CD4-positive, alpha-beta T cell treated with Interleukin-10 for 1 hour (primary cell): ENCODE measurements around the gene ENPP3.

Source experiments
- DNase-seq: peaks from one replicate; pipeline ENCODE4 v3.0.0-alpha.2; 2020

The ENPP3 gene

GRCh38 chr6:131642987-131643611 lies 6.0 kb downstream of the ENPP3 start:
- no peak for DNase-seq

DNA sequence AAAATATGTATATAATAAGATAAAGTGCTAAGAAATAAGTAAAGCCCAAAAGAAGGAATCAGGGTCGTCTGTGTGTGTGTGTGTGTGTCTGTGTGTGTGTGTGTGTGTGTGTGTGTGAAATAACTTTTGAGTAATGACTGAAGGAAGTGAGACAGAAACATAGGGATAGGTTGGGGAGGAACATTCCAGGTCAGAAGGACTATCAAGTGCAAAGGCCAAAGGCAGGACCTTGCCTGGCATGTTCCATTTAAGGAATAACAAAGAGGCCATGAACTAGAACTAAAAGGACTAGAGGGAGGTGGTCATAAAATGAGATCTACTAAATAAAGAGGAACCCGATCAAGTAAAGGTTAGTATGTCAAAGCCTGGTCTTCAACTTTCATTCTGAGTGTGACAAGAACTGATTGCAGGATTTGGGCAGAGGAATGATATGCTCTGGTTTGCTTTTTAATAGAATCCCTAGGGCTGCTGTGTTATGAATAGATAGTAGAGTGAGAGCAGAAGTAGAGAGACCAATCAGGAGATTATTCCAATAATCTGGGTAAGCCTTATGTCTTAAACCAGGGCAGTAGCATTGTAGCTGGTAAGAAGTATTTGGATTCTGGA lies 6.9 kb downstream of the ENPP3 start:
- DNase-seq: no peak

DNA sequence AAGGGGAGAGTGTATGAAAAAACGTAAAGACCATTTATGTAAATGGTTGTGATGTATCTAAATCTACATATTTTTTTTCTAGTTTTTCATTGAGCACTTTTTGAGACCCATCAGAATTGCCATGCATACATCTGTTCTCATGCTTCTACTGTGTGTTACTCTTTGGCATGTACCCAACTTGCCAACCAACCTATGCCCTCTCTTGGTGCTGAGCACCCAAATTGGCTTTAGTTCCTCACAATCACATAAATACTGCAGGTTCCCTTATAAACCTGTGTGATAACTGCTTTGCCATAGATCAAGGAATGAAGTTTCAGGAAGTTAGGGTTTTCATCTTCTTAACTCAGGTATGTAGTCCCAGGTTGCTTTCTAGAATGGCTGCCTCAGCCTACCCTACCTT lies 7.8 kb downstream of the ENPP3 start:
- no peak for DNase-seq

DNA sequence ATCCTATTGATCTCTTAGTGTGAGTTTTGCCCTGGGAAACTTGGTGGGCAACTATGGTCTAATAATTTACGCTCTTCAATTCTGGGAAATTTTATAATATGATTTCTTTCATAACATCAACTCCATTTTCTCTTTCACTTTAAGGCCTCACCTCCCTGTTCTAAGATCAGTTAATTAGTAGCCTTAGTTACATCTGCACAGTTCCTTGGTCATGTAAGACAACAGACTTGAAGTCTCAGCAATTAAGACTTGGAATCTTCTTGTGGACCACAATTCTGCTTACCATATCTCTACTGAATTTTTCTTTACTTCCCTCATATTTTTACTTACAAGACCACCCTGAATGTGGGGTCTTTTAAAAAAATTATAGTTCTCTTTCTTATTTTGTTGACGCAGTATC lies 8.7 kb downstream of the ENPP3 start:
- no peak for DNase-seq

DNA sequence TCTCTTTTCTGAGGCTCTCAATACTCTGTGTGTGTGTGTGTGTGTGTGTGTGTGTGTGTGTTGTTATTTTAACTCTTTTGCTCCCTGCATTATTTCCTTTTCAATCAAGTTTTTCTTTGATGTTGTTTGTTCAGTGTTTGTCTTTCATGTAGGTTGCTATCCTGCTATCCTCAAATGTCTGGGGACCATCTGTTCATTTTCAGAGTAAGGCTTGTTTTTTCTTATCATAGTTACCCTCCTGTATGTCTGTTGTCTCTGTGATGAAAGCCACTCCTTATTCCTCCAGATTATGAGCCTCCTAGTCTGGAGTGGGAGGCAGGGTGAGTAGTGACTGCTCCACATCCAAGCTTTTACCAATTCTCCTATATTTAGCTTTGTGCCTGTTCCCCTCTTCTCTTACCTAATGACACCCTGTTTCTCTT lies 9.2 kb downstream of the ENPP3 start:
- DNase-seq: no peak

GRCh38 chr6:131651782-131652181 lies 14.7 kb downstream of the ENPP3 start:
- no peak for DNase-seq

- DNase-seq: no peak
These were observed 15.4 kb downstream of the ENPP3 start for GRCh38 chr6:131652472-131652871.

GRCh38 chr6:131654326-131654725 lies 17.2 kb downstream of the ENPP3 start:
- no peak for DNase-seq

GRCh38 chr6:131655387-131655786 lies 18.3 kb downstream of the ENPP3 start:
- DNase-seq: no peak

DNA sequence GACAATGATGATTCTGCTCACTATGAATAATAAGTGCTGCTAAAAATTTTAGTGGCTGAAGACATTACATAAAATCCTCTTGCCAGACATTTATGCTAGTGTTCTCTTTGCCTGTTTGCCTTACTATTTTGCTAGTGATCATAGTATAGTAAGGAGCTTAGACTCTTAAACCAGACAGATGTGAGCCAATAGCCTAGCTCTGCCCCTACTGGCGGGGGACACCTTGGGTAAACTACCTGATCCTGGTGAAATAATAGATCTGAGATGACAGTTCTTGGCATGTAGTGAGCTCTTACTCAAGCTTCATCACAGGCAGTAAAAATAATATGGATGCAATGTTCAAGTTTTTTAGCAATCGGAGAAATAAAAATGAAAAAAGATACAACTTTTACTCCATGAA lies 18.8 kb downstream of the ENPP3 start:
- no peak for DNase-seq

GRCh38 chr6:131656667-131657066 lies 19.6 kb downstream of the ENPP3 start:
- no peak for DNase-seq

GRCh38 chr6:131657222-131657621 lies 20.1 kb downstream of the ENPP3 start:
- DNase-seq: no peak

- DNase-seq: no peak
These were observed 20.6 kb downstream of the ENPP3 start for GRCh38 chr6:131657630-131658111.

- DNase-seq: no peak
These were observed 21.2 kb downstream of the ENPP3 start for GRCh38 chr6:131658287-131658686.

- no peak for DNase-seq
These were observed 23.1 kb downstream of the ENPP3 start for GRCh38 chr6:131660195-131660594.

DNA sequence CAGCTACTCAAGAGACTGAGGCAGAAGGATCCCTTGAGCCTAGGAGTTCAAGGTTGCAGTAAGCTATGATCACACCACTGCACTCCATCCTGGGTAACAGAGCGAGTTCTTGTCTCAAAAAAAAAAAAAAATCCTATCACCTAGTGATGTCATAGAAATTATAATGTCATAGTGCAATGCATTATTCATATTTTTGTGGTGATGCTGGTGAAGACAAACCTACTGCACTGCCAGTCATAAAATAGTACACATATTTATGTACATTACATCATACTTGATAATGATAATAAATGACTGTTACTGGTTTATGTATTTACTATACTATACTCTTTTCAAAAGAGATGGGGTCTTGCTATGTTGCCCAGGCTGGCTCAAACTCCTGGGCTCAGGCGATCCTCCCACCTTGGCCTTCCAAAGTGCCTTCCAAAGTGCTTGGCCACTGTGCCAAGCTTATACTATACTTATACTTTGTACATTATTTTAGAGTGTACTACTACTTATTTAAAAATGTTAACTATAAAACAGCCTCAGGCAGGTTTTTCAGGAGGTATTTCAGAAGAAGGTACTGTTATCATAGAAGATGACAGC lies 26.6 kb downstream of the ENPP3 start:
- no peak for DNase-seq

GRCh38 chr6:131669891-131670290 lies 32.8 kb downstream of the ENPP3 start:
- DNase-seq: no peak

DNA sequence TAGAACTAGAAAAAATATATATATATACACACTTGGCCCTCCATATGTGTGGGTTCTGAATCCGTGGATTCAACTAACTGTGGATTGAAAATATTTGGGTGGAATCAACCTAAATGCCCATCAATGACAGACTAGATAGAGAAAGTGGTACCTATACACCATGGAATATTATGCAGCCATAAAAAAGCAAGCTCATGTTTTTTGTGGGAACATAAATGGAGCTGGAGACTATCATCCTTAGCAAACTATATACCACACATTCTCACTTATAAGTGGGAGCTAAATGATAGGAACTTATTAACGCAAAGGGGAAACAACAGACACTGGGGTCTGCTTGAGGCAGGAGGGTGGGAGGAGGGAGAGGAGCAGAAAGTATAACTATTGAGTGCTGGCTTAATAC lies 36.1 kb downstream of the ENPP3 start:
- DNase-seq: no peak

DNA sequence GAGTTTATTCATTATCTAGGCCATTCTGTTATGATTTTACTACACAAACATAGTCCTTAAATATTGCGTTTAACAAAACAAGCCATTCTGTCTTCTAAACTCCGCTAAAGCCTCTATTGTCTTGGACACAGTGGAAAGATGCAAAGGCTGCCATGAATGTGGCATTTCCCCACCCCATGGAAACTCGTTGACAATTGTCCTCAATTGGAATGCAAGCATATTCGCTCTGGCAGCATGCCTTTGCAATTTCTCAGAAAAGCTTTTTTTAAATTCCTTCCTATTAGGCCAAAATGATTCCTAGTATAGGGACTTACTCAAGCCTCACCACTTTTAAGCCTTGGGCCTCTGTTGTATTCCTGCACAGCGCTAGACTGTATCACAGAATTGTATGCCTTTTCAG lies 41.3 kb downstream of the ENPP3 start:
- no peak for DNase-seq

- no peak for DNase-seq
These were observed 43.8 kb downstream of the ENPP3 start for GRCh38 chr6:131680868-131681267.

GRCh38 chr6:131681585-131681984 lies 44.5 kb downstream of the ENPP3 start:
- DNase-seq: no peak

DNA sequence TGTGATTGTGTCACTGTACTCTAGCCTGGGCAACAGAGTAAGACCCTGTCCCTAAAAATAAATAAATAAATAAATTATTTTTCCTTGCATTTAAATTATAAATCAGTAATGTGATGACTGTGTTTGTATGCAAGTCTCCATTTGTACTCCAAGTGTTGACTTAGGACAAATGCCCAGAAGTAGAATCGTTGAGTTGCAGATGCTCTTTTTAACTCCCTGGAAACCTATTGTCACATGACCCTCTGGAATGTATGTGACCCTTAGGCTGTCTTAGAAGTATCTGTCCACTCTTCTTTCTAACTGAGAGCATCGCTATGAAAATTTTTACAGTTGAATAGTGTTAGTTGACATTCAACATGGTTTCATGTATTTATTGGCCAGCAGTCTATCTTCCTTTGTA lies 45.3 kb downstream of the ENPP3 start:
- no peak for DNase-seq

- no peak for DNase-seq
These were observed 46.4 kb downstream of the ENPP3 start for GRCh38 chr6:131683479-131683878.

- DNase-seq: no peak
These were observed 48.2 kb downstream of the ENPP3 start for GRCh38 chr6:131685266-131685780.
